Measurements from ENCODE around the gene PIGU. TPM values are rescaled to one million over a fixed set of nuclear protein-coding genes. Genes with fewer than 3 reads are reported as not detected.

The PIGU gene
- total RNA-seq, 1 experiment from 2014 or later = 32.8 TPM

DNA sequence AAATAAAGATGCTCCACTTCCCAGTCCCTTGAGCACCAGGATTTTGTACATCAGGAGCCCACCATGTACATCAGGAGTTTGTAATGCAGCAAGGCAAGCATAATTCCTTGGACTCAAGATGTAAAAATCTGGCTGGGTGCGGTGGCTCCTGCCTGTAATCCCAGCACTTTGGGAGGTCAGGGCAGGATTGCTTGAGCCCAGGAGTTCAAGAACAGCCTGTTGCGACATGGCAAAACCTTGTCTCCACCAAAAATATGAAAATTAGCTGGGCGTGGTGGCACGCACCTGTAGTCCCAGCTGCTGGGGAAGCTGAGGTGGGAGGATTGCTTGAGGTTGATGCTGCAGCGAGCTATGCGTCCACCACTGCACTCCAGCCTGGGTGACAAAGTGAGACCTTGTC is 134.5 kb downstream of the PIGU start:
- H2BK15ac ChIP-seq (ENCODE audit: low read depth, low read length) = no peak overlapping the region
- H3K4me1 ChIP-seq (ENCODE audit: insufficient read depth, low read length) = no peaks in the 10 kb centered on the region
- H3K79me1 ChIP-seq (ENCODE audit: insufficient read depth, low read depth, low read length, poor library complexity, severe bottlenecking) = no peaks in the 10 kb centered on the region
- no peaks in the 10 kb centered on the region for H3K9me3 ChIP-seq (ENCODE audit: control insufficient read depth, low read depth, low read length)
- no peak overlapping the region for H3K56ac ChIP-seq (ENCODE audit: insufficient read length, low read depth, low read length)
- no peak overlapping the region for H2BK120ac ChIP-seq (ENCODE audit: low read depth, low read length, poor library complexity, severe bottlenecking)
- H3K79me2 ChIP-seq (ENCODE audit: insufficient read depth, low read length) = no peaks in the 10 kb centered on the region
- Mint-ChIP-seq H3K4me3 (no peak overlapping the region), H3K9me3 (peaks cover 0 to 1% of the 10 kb centered on the region in 2 experiments; a peak in 1 of 5 replicates), H3K27me3 (ENCODE audit: low read depth) (peaks cover 9% of the 10 kb centered on the region), H3K4me1 (peaks cover 17 to 18% of the 10 kb centered on the region in 2 experiments), H3K27ac (no peak overlapping the region; a peak in 1 of 7 replicates), H3K36me3 (ENCODE audit: insufficient read depth in 1 of 3, low read depth in 3 of 3) (peaks cover 12 to 38% (median 23%) of the 10 kb centered on the region in 3 experiments; a peak in 6 of 7 replicates)
- no peak overlapping the region for H3K9ac ChIP-seq (ENCODE audit: extremely low read depth, insufficient read length, low read length)
- H3K14ac ChIP-seq (ENCODE audit: insufficient read depth, low read length) = no peak overlapping the region
- H2BK5ac ChIP-seq (ENCODE audit: insufficient read length, low read length) = no peak overlapping the region
- H2BK20ac ChIP-seq (ENCODE audit: low read depth, low read length, poor library complexity, severe bottlenecking) = no peak overlapping the region
- H4K20me1 ChIP-seq (ENCODE audit: control insufficient read depth, insufficient read depth, insufficient read length) = no peaks in the 10 kb centered on the region
- no peaks in the 10 kb centered on the region; the same call in 1 of the 2 replicates for H3K27me3 ChIP-seq (ENCODE audit: insufficient read depth, low read length)
- no peak overlapping the region for H4K91ac ChIP-seq (ENCODE audit: insufficient read length, low read depth, low read length)
- H3K18ac ChIP-seq (ENCODE audit: insufficient read length, low read depth, low read length) = no peak overlapping the region
- no peak for DNase-seq
- H3K23me2 ChIP-seq (ENCODE audit: insufficient read length, low read depth, low read length, poor library complexity, severe bottlenecking) = peaks cover 3% of the 10 kb centered on the region
- H3K27ac ChIP-seq (ENCODE audit: insufficient read length, low read depth, low read length) = no peak overlapping the region
- H2AFZ ChIP-seq (ENCODE audit: low read length) = no peak overlapping the region
- no peak overlapping the region for H3K4me2 ChIP-seq (ENCODE audit: insufficient read depth, insufficient read length, low read length)
- no peak overlapping the region for H4K8ac ChIP-seq (replicated peaks; ENCODE audit: insufficient read length, low read depth, low read length)
- no peak overlapping the region for H3K23ac ChIP-seq (ENCODE audit: insufficient read length, low read depth, low read length)
- H3T11ph ChIP-seq (ENCODE audit: low read length) = no peak overlapping the region
- no peak for TF ChIP-seq CTCF (conservative IDR thresholded peaks at IDR 0.05)
- H2AK5ac ChIP-seq (ENCODE audit: insufficient read length, low read length) = no peak overlapping the region
- no peak overlapping the region for H3K4ac ChIP-seq (ENCODE audit: low read depth, low read length)
- no peak overlapping the region for H4K5ac ChIP-seq (ENCODE audit: insufficient read length, low read depth, low read length)
- H2BK12ac ChIP-seq (ENCODE audit: insufficient read length, low read depth, low read length) = no peak overlapping the region
- no CpG with 5 or more reads among the region's 6 CpGs for WGBS (ENCODE audit: extremely low coverage, insufficient read length, low lambda C conversion rate)
